Stimulated activated CD4-positive, alpha-beta T cell treated with anti-CD3 and anti-CD28 coated beads, Interleukin-2, amount 100 ng/mL, for 48 hours (primary cell): ENCODE data around the gene SNRNP25.
"Not testable (repeated sequence)": the region's sequence is repeated elsewhere in the genome, so short reads cannot be mapped to it uniquely, and the experiment has no call there.

ENCODE experiments used
- DNase-seq, 2 donors: peaks; one replicate each; pipeline ENCODE4 v3.0.0-alpha.2; 2020

Gene SNRNP25

GRCh38 chr16:42069-42457 lies 11.6 kb upstream of the SNRNP25 start:
- DNase-seq, result no peak

- no peak for DNase-seq
Measured at GRCh38 chr16:42691-43090, 10.9 kb upstream of the SNRNP25 start.

- no peak for DNase-seq
Measured at GRCh38 chr16:43294-43693, 10.3 kb upstream of the SNRNP25 start.

- DNase-seq, result no peak
Measured at GRCh38 chr16:44655-45054, 9.0 kb upstream of the SNRNP25 start.

GRCh38 chr16:45454-45853 lies 8.2 kb upstream of the SNRNP25 start:
- DNase-seq, result no peak

- not testable (repeated sequence) for DNase-seq
Measured at GRCh38 chr16:46510-46909, 7.1 kb upstream of the SNRNP25 start.

- DNase-seq, result no peak
Measured at GRCh38 chr16:47234-47633, 6.4 kb upstream of the SNRNP25 start.

GRCh38 chr16:50769-51591 lies 2.6 kb upstream of the SNRNP25 start:
- no peak for DNase-seq

GRCh38 chr16:54237-54581 lies 581 bp downstream of the SNRNP25 start:
- DNase-seq, result no peak

GRCh38 chr16:55571-56136 lies 2.0 kb downstream of the SNRNP25 start:
- no peak for DNase-seq

GRCh38 chr16:56231-56927 lies 2.8 kb downstream of the SNRNP25 start:
- DNase-seq, result no peak

- no peak for DNase-seq
Measured at GRCh38 chr16:57711-58110, 4.1 kb downstream of the SNRNP25 start.

- DNase-seq, result no peak
Measured at GRCh38 chr16:58491-59439, 5.1 kb downstream of the SNRNP25 start.

- no peak for DNase-seq
Measured at GRCh38 chr16:59440-60059, 5.9 kb downstream of the SNRNP25 start.

GRCh38 chr16:60166-60565 lies 6.5 kb downstream of the SNRNP25 start:
- DNase-seq, result no peak

GRCh38 chr16:60929-61878 lies 7.6 kb downstream of the SNRNP25 start:
- DNase-seq, result no peak

GRCh38 chr16:61879-62281 lies 8.3 kb downstream of the SNRNP25 start:
- no peak for DNase-seq

- no peak for DNase-seq
Measured at GRCh38 chr16:62283-62967, 8.8 kb downstream of the SNRNP25 start.

- DNase-seq, result no peak
Measured at GRCh38 chr16:62968-63391, 9.4 kb downstream of the SNRNP25 start.

- DNase-seq, result no peak
Measured at GRCh38 chr16:63466-63865, 9.8 kb downstream of the SNRNP25 start.
